Fibroblast of skin of left biceps (primary cell): Measurements from ENCODE around the gene FBXO38.
A peak's percentile ranks its signal among the peaks of the same experiment; 100 is the strongest.

Experiments used
- DNase-seq, 2 experiments: peaks; one replicate each; pipeline ENCODE4 v3.0.0-alpha.2; 2013; ENCODE audit warnings: low read depth in 2 of 2

The FBXO38 gene

DNA sequence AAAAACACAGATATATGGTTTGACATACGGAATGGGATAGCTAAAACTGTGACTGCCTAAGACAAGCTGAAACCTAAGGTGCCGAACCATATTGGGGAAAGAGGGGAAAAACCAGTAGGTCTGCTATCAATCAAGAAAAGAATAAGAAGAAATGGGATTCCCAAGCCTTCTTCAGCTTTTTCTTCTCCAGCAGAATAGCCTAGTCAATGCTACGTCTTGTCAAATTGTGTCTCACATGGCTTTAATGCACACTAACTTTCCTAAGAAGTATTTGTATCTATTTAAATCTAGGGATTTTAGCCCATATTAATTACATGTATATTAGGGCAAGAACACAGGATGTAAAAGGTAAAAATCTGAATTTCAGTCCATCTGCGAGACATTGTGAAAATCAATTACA, 797 bp upstream of the FBXO38 start:
- DNase-seq: no peak

DNA sequence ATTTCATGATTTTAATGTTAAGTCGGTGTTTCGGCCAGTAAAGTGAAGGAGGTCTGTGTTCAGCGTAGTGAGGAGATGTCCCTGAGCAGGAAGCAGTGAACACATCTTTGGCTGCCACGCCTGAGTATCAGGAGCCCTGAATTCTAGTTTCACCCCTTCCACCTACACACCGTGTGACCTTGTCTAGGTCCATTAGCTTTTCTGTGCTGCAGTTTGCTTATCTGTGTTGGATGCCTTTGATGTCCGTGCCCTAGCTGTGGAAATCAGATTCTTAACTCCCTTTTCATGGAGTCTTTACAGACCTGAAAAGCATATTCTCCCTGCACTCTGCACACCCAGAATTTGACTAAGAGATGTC, 601 bp downstream of the FBXO38 start:
- no peak for DNase-seq

DNA sequence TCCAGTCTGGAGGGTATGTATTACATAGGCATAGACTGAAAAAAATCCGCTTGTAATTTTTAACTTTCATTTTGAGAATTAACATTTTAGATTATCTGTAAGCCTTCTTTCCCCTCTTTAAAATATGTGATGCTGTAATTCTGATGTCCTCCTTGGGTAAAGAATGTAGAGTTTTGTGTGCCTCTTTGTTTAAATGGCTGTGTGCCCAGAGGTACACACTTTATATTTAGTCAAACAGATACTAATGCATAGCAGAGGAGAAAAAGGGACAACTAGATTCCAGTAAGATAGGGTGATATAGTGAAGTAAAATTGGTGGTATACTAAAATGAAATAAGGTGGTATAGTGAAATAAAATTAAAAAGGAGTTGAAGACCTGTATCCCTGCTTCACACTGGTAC, 1.3 kb downstream of the FBXO38 start:
- DNase-seq: no peak

DNA sequence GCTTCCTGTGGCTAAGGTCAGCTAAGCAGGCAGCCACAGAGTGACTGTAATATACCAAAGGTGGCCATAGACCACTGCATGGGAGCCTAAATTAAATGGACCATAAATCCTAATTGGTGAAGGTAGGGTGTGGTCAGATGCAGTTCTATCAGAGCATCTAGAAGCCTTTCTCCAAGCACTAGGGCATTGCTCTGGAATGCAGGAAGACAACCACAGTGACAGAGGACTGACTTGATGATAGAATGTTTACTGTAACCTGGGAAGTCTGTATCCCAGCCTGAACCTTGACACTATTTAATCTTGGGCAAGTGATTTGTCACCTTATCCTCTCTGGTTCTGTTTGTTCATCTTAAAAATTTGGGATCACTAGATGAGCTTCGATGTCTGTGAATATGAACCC, 2.3 kb downstream of the FBXO38 start:
- DNase-seq: no peak

DNA sequence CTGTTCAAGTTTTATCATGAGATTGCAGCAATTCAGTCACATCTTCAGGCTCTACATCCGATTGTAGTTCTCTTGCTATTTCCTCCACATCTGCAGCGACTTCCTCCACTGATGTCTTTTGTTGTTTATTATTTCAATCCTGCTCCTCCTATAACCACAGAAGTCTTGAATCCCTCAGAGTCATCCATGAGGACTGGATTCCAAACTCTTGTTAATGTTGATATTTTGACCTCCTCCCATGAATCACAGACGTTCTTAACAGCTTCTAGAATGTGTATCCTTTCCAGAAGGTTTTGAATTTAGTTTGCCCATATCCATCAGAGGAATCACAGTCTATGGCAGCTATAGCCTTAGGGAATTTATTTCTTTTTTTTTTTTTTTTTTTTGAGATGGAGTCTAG, 3.6 kb downstream of the FBXO38 start:
- DNase-seq: peak; percentile 45 to 51

DNA sequence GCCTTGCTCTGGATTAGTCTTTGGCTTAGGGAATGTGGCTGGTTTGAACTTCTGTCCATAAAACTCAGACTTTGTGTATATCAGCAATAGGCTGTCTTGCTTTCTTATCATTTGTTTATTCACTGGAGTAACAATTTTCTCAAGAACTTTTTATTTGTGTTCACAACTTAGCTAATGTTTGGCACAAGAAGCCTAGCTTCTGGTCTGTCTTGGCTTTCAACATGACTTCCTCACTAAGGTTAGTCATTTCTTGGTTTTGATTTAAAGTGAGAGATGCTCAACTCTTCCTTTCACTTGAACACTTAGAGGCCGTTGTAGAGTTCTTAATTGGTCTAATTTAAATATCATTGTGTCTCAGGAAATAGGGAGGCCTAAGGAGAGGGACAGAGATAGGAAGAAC, 4.9 kb downstream of the FBXO38 start:
- no peak for DNase-seq

DNA sequence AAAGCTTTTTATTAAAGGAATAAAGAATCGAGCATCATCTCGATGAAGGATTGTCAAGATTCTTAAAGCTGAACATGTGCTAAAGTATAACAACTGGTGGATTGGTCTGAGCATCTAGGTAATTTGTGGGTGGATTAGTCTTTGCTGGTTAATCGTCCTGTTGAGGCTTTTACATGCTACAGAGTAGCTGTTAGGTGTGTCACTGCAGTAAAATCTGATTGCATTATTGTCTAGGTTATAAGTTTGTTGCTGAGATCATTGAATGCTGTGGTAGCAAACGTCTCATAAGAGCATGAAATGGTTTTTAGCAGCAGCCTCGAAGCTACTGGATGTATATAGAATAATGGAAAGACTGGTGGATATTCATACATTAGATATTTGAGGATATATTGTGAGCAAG, 7.2 kb downstream of the FBXO38 start:
- no peak for DNase-seq

DNA sequence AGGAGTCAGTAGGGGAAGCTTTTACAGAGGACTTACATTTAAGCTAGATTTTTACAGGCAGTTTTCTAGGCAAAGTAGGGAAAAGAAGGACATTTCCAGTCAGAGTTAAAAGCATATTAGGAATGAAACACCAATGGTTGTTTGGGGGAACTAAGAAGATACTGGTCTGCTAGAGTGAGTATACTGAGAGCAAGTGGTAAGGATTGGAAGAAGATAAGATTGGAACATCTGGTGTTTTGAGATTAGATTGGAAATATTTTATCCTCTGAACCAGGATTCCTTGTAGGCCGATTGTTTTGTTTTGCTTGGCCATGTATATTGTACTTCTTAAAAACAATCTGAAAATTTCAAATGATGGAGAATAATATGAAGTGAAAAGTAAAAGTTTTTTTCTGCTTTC, 7.7 kb downstream of the FBXO38 start:
- DNase-seq: no peak

DNA sequence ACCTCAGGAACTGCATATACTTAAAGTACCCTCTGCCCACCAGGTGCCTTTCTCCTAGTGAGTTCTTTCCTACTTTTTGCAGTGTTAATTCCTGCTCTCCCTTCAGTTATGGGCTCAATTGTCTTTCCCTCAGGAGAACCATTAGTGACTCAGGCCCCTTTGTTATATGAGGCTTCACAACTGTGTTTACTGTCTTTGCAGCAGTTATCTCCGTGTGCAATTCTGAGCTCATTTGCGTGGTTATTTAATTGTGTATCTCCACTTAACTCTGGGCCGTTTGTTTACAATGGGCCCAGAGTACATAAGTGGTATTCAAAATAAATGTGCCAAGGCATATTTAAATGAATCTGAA, 9.6 kb downstream of the FBXO38 start:
- DNase-seq: no peak

DNA sequence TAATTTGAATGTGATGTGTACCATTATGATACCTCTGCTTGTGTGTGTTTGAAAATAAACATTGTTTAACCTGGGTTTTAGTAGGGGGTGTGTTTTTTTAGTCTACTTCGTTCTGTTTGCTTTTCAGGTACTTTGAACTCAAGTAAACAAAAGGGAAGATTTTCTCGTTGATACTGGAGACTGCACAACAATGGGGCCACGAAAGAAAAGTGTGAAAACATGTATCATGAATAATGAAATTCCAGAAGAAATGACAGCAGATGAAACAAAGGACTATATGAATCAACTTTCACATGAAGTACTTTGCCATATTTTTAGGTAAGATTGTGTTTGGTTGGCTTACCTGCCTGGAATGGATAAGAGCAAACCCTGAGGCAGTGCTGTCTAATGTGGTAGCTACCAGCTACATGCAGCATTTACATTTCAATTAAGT, 10.8 kb downstream of the FBXO38 start:
- no peak for DNase-seq

DNA sequence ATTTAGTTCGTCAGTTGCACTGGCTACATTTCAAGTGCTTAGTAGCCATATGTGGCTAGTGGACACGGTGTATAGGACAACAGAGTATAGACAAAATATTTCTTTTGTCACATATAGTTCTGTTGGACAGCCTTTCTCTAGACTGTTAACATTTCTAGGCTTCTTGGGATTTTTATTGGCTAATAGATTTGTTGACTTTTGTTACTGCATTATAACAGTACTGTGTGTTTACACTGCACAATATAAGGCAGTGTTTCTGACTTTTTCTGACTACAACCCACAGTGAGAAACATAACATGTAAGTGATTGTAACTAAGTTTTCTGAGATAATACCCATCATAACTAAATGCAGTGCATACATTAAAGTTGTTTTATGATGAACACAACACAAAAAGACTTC, 11.3 kb downstream of the FBXO38 start:
- DNase-seq: no peak

DNA sequence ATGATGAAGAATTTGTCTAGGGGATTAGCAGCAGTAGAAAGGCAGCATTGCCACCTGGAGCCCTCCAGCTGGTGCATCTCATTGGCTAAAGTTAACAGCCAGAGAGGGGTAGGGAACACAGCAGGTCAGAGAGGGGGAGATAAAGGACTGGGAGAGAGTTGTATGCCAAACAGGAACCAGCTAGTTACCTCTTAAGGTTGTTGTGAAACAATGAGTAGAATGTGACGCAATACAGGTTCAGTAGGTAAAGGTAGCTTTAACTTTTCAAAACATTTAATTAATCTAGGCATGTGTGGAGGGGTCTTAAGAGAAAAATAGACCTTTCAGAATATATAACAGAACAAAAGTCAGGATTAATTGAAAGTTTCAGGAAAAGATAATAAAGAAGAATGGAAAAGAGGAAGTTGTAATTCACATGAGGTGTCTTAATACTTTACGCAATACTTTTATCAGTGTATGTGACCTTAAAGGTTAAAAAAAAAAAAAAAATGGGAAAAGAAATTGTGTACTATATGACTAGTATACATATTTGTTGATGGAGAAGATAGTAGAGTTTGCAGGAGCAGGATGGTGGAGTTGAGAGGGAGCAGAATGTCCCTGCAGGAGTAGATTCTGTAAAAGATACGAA, 14.3 kb downstream of the FBXO38 start:
- no peak for DNase-seq

DNA sequence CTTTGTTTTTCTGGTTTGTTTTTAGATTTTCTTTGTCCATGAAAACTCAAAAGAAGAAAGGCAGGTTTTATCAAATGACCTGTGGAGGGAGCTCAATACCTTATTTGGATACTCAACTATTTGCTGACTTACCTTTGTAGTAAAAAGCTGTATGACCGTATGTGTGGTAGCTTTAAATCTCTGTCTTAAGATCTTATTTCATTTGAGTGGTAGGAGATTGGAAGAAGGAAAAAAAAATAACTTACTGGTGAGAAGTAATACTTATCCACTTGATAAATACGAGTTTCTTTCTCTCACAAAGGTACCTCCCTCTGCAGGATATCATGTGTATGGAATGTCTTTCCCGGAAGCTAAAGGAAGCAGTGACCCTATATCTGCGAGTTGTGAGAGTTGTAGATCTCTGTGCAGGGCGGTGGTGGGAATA, 15.0 kb downstream of the FBXO38 start:
- no peak for DNase-seq

DNA sequence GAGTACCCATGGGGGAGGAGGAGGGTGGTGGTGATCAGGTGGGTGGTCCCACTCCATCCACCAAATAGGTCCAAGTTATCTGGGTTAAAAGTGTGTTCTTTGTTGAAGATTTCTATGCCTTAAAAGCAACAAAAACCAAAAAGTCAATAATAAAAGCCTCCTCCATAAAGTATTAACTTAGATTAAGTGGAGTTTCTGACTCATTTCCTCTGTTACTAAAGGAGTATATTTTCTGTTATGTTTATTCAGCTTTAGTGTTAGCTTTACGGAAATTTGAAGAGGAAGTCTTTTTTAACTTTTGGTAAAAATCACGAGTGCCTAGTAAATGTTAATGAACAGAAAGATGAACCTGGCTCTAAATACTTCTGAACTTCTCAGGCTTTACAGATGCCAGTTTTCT, 17.8 kb downstream of the FBXO38 start:
- no peak for DNase-seq

DNA sequence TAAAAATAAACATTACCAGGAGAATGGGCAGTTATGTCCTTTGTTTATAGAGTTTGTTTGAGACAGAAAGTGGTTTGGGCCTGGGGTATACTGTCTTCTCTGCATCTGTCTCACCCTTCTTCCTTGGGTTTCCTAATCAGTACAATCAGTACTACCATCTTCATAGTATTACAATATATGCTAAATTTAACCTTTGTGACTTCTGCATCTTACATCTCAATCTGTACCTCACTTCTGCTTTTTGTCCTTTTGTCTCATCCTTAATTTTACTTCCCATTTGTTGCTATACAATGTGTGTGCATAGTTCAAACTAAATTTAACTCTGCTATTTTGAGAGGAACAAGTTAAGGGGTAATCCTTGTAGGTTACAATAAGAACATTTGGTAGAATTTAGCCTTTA, 19.6 kb downstream of the FBXO38 start:
- DNase-seq: no peak

DNA sequence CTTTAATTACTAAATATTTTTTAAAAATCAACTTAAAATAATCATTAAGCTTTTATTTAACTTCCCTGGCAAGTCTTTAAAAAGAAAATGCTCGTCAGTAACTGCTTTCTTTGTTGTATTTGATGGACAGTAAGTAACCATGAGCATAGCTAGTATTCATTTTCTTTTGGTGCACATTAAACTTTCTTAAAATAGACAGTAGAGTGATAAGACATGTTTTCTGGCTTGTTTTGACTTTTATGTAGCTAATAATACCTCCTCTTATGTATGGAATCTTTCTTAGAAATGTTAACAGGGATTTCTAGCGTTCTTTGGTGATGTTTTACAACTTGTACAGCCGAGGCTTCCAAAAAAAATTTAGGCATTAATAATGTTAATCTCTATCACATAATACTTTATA, 22.6 kb downstream of the FBXO38 start:
- no peak for DNase-seq

DNA sequence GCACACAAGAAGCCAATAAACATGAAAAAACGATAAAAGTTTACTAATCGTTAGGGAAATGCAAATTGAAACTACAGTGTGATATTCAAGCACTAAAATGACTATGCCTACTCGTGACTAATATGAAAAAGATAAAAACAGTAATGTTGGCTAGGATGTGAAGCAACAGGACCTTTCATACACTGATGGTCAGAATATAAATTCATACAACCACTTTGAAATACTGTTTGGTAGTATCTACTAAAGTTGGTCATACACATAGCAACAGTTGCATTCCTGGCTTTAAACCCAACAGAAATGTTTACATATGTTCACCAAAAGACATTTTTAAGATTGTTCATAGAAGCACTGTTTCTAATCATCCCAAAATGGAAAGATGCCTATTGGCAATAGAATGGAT, 24.3 kb downstream of the FBXO38 start:
- DNase-seq: no peak

DNA sequence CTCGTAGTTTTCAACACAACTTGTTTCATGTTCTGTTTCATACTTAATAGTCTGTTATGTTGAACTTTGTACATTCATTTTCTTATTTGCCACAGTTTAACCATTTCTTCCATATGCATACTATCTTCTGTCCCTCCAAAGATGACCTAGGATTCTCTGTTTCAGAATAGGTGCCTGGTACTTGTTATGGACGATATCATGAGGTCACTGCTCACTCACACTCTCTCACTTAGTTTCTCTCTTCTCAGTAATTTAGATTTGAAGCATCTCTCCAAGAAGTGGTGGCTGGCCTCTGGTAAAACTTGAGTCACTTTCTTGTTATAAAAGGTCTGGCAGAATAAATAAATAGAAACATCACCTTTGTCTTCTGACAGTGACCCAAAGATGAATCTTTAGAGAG, 28.4 kb downstream of the FBXO38 start:
- DNase-seq: no peak

DNA sequence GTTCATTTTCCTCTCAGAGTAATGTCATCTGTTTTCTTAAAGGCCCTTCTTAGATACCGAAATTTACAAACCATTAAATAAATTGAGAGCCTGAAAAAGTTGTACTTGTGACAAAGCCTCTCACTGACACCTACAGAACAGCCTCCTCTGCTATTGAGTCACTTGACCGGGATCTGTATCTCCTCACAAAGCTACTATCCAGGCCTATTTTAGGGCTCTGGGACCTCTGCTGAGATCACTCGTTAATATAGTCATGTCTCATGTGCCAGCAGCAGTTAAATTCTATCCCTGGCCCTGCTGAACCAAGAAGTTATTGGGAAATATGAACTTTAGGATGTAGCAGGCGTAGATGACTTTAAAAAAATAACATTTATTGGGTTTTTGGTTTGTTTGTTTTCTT, 31.1 kb downstream of the FBXO38 start:
- DNase-seq: no peak

DNA sequence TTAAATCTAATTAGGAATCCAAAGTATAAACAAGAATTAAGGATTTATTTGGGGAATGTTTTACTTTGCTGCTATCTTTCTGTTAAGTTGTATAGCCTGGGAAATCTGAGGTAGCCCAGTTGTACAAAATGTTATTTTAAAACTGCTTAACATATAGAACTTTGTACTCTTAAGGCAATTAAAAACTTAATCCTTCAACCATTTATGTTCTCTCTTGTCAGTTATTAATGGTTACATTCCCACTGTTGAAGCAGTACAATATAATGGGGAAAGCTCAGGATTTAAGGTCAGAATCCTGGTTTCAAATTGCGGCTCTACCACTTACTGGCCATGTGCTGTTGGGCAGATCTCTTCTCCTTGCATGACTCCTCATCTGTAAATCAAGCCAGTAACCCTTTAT, 32.7 kb downstream of the FBXO38 start:
- no peak for DNase-seq

DNA sequence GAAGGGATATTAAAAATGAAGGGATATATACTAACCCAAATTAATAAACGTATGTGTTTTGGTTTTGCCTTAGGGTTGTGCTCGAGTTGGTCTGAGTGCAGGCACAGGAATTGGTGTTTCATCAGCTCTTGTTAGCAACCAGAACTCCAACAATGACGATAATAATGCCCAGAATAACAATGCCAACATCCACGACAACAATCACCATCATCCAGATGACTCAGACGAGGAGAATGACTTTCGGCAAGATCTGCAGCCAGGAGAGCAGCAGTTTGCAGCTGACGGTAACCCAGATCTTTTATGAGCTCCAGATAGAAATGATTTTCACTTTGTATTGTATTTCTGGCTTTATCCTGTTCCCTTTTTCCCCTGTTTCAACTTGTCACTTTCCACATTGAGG, 33.2 kb downstream of the FBXO38 start:
- DNase-seq: no peak

DNA sequence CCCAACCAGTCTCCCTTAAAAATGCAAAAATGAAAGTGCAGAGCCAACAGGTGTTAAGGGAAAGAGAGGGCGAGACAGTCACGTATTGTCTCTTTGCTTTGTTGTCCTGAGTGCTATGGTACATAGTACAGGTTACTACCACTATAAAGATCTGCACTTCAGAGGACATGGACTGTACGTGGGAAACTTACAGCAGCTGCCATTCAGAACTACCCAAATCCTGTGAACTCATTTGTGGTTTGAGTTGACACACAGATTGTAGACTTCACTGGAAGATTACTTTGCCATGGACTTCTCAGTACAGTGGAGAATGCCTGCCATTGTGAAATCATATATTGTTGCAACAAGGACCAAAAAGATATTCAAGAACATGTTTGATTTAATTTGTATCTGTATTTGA, 34.8 kb downstream of the FBXO38 start:
- DNase-seq: no peak

DNA sequence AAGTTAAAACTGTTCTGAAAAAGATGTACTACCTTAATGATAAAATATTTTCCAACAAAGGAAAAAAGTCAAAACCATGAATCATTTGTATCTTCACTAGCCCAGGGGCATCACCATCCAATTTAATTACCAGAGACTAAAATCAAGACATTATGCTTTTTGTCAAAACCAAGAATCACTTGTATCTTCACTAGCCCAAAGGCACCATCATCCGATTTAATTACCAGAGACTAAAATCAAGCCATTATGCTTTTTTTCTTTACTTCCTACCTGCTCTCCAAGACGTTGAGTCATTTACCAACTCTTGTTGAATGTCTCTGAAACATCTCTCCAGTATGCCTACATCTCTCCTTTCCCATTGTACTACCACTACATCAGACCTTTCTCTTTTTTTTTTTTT, 37.9 kb downstream of the FBXO38 start:
- DNase-seq: no peak

DNA sequence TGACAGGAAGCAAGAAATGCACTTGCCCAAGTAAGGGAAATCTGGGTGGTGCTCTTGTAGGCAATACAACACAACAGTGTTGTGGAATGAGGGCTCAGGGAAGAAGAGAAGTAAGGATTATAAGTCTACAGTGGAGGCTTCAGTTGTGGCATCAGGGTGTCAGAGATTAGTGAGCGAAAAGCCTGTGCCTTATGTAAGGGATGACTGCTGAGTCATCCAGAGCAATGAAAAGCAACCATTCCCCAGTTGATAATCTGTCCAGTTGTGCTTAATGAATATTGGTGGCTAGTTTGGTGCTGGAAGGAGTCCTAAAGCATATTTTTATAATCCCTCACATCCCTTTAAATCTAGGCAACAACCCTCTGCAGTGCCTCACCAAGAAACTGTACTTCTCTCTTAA, 42.0 kb downstream of the FBXO38 start:
- no peak for DNase-seq

DNA sequence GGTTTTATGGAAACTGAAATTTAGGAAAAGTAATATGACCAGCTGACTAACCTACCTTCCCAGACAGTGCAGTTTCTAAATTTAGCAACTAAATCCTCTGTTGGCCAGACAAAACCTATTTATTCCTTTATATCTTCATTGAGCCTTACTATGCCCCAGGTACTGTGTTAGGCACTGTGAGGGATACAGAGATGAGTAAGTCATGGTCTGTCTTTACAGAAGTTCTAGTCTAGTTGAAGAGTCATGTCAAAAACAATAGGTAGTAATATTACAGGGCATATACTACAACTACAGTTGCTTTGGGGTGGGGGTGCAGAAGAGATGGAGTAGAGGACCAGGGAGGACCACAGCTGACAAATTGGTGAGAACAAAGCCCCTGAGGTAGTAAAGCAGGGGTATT, 42.8 kb downstream of the FBXO38 start:
- DNase-seq: no peak
